Trophoblast cell (in vitro differentiated cells and primary cell): ENCODE measurements around the gene IFNA6.

Source experiments
- DNase-seq, 2 donors: peaks; one replicate each; pipeline ENCODE4 v3.0.0-alpha.2; 2016
- H2AFZ ChIP-seq: 2 replicates; pipeline ENCODE4 v1.6.1; 2013; ENCODE audit warnings: low read length, moderate library complexity, mild to moderate bottlenecking; ENCODE audit not compliant: insufficient read depth, poor library complexity
- H2AK5ac ChIP-seq: 2 replicates; pipeline ENCODE4 v1.6.1; 2013; ENCODE audit warnings: mild to moderate bottlenecking, low read length
- H2BK120ac ChIP-seq: 2 replicates; pipeline ENCODE4 v1.6.1; 2013; ENCODE audit warnings: low read length, mild to moderate bottlenecking, moderate library complexity; ENCODE audit not compliant: insufficient read depth, poor library complexity
- H2BK12ac ChIP-seq: 2 replicates; pipeline ENCODE4 v1.6.1; 2013; ENCODE audit warnings: mild to moderate bottlenecking, low read length, moderate library complexity
- H2BK5ac ChIP-seq: 2 replicates; pipeline ENCODE4 v1.6.1; 2013; ENCODE audit warnings: low read length, low read depth, moderate library complexity, mild to moderate bottlenecking; ENCODE audit not compliant: poor library complexity
- H3K14ac ChIP-seq: 2 replicates; pipeline ENCODE4 v1.6.1; 2013; ENCODE audit warnings: mild to moderate bottlenecking, low read length
- H3K18ac ChIP-seq: 2 replicates; pipeline ENCODE4 v1.6.1; 2013; ENCODE audit warnings: mild to moderate bottlenecking, low read length
- H3K23ac ChIP-seq: 2 replicates; pipeline ENCODE4 v1.6.1; 2013; ENCODE audit warnings: low read length
- H3K27ac ChIP-seq: 2 replicates; pipeline ENCODE4 v1.5.1; 2013; ENCODE audit warnings: low read depth, mild to moderate bottlenecking, inconsistent platforms, low read length, moderate library complexity
- H3K27me3 ChIP-seq: 2 replicates; pipeline ENCODE4 v1.6.1; 2013; ENCODE audit warnings: inconsistent platforms, mild to moderate bottlenecking, low read length, moderate library complexity; ENCODE audit not compliant: insufficient read depth
- H3K36me3 ChIP-seq, 2 experiments: 1 replicate in 1 of 2; 2 replicates in 1 of 2; pipeline ENCODE4 v1.6.1; 2013; ENCODE audit warnings: low read length in 2 of 2, mild to moderate bottlenecking in 2 of 2, moderate library complexity in 1 of 2; ENCODE audit not compliant: insufficient read depth in 2 of 2, control insufficient read depth in 1 of 2
- H3K4ac ChIP-seq: 2 replicates; pipeline ENCODE4 v1.6.1; 2013; ENCODE audit warnings: low read depth, mild to moderate bottlenecking, low read length, moderate library complexity
- H3K4me1 ChIP-seq, 2 experiments: 1 replicate in 1 of 2; 2 replicates in 1 of 2; pipeline ENCODE4 v1.6.1; 2013; ENCODE audit warnings: low read length in 2 of 2, mild to moderate bottlenecking in 2 of 2, moderate library complexity in 1 of 2; ENCODE audit not compliant: insufficient read depth in 2 of 2, control insufficient read depth in 1 of 2
- H3K4me2 ChIP-seq: 2 replicates; pipeline ENCODE4 v1.6.1; 2013; ENCODE audit warnings: inconsistent platforms, mild to moderate bottlenecking, low read length, moderate library complexity
- H3K4me3 ChIP-seq: 2 replicates; pipeline ENCODE4 v1.5.1; 2013; ENCODE audit warnings: mild to moderate bottlenecking, low read depth, low read length, inconsistent platforms
- H3K79me1 ChIP-seq: one replicate; pipeline ENCODE4 v1.6.1; 2013; ENCODE audit warnings: low read length
- H3K79me2 ChIP-seq: 2 replicates; pipeline ENCODE4 v1.6.1; 2013; ENCODE audit warnings: low read length, mild to moderate bottlenecking; ENCODE audit not compliant: control insufficient read depth, insufficient read depth, poor library complexity
- H3K9ac ChIP-seq: 2 replicates; pipeline ENCODE4 v1.6.1; 2013; ENCODE audit warnings: mild to moderate bottlenecking, low read length
- H3K9me3 ChIP-seq: 2 replicates; pipeline ENCODE4 v1.6.1; 2013; ENCODE audit warnings: low read depth, mild to moderate bottlenecking, control low read depth, inconsistent platforms, low read length; ENCODE audit not compliant: insufficient read depth
- H4K12ac ChIP-seq: 2 replicates; pipeline ENCODE4 v1.6.1; 2013; ENCODE audit warnings: low read depth, mild to moderate bottlenecking, low read length, moderate library complexity
- H4K8ac ChIP-seq: 2 replicates; pipeline ENCODE4 v1.6.1; 2013; ENCODE audit warnings: low read depth, mild to moderate bottlenecking, low read length, moderate library complexity
- H4K91ac ChIP-seq: one replicate; pipeline ENCODE4 v1.6.1; 2013; ENCODE audit warnings: low read depth, mild to moderate bottlenecking, low read length, moderate library complexity
- WGBS: extraction: QIAGEN DNeasy Blood & Tissue Kit; methylation state at CpG from one replicate; pipeline ENCODE4 v1.1.7; 2013; ENCODE audit warnings: missing lambda C conversion rate; ENCODE audit not compliant: insufficient read length, insufficient coverage; ENCODE audit errors: extremely low coverage; 5-methylcytosine and 5-hydroxymethylcytosine counted together

Gene IFNA6

GRCh38 chr9:21357479-21358460 lies 7.1 kb upstream of the IFNA6 start:
- Histone ChIP-seq H3K79me1 (peaks cover 6% of the 10 kb centered on the region), H3K14ac (no peak overlapping the region), H2BK5ac (peak overlapping the region; percentile 52), H2BK120ac (peak overlapping the region; percentile 40), H3K23ac (no peak overlapping the region), H3K18ac (no peak overlapping the region), H4K12ac (no peak overlapping the region), H3K27ac (peak overlapping the region; percentile 59), H3K4me1 (peaks cover 3 to 5% of the 10 kb centered on the region in 2 experiments), H4K8ac (no peak overlapping the region), H2BK12ac (peak overlapping the region; percentile 47), H3K4me2 (peak overlapping the region; percentile 37), H3K4me3 (no peak overlapping the region), H3K9me3 (no peaks in the 10 kb centered on the region), H3K4ac (no peak overlapping the region), H2AK5ac (no peak overlapping the region), H4K91ac (peak overlapping the region; percentile 4), H2AFZ (no peak overlapping the region), H3K79me2 (no peaks in the 10 kb centered on the region), H3K9ac (no peak overlapping the region), H3K27me3 (no peaks in the 10 kb centered on the region), H3K36me3 (no peaks in the 10 kb centered on the region)
- no CpG with 5 or more reads among the region's 7 CpGs for whole genome bisulfite sequencing
- DNase-seq: no peak

GRCh38 chr9:21348430-21348970 lies 2.2 kb downstream of the IFNA6 start:
- no peak for DNase-seq
- Histone ChIP-seq H3K27ac (no peak overlapping the region), H3K14ac (no peak overlapping the region), H3K4me2 (no peak overlapping the region), H3K4me3 (no peak overlapping the region), H3K23ac (no peak overlapping the region), H3K9ac (no peak overlapping the region), H3K27me3 (no peaks in the 10 kb centered on the region), H2AFZ (no peak overlapping the region), H3K4me1 (no peaks in the 10 kb centered on the region), H2BK12ac (no peak overlapping the region), H3K9me3 (no peaks in the 10 kb centered on the region), H3K79me2 (no peaks in the 10 kb centered on the region), H3K79me1 (no peaks in the 10 kb centered on the region), H4K91ac (no peak overlapping the region), H2BK120ac (no peak overlapping the region), H3K4ac (no peak overlapping the region), H3K36me3 (no peaks in the 10 kb centered on the region), H2BK5ac (no peak overlapping the region), H4K8ac (no peak overlapping the region), H2AK5ac (no peak overlapping the region), H3K18ac (no peak overlapping the region), H4K12ac (no peak overlapping the region)
- no CpG with 5 or more reads among the region's 3 CpGs for WGBS

GRCh38 chr9:21340735-21341134 lies 10.0 kb downstream of the IFNA6 start:
- no peak overlapping the region for H2AFZ ChIP-seq
- WGBS: no CpG with 5 or more reads among the region's 4 CpGs

GRCh38 chr9:21336457-21336856 lies 14.2 kb downstream of the IFNA6 start:
- no peak overlapping the region for H3K4ac ChIP-seq
- no peak overlapping the region for H2AFZ ChIP-seq
- H2BK12ac ChIP-seq: no peak overlapping the region
- no peaks in the 10 kb centered on the region for H3K9me3 ChIP-seq
- no peak overlapping the region for H3K27ac ChIP-seq
- no peaks in the 10 kb centered on the region for H3K27me3 ChIP-seq
- DNase-seq: no peak
- no peak overlapping the region for H2AK5ac ChIP-seq
- peaks cover 0 to 2% of the 10 kb centered on the region in 2 experiments for H3K36me3 ChIP-seq
- H3K79me2 ChIP-seq: peaks cover 9% of the 10 kb centered on the region
- no peak overlapping the region for H2BK5ac ChIP-seq
- no peak overlapping the region for H4K91ac ChIP-seq
- H3K79me1 ChIP-seq: peaks cover 4% of the 10 kb centered on the region
- no peak overlapping the region for H3K4me2 ChIP-seq
- H2BK120ac ChIP-seq: no peak overlapping the region
- no peak overlapping the region for H4K12ac ChIP-seq
- H3K18ac ChIP-seq: no peak overlapping the region
- no peak overlapping the region for H3K4me3 ChIP-seq
- H4K8ac ChIP-seq: no peak overlapping the region
- peaks cover 0 to 9% of the 10 kb centered on the region in 2 experiments for H3K4me1 ChIP-seq
- no peak overlapping the region for H3K23ac ChIP-seq
- H3K14ac ChIP-seq: no peak overlapping the region
- H3K9ac ChIP-seq: no peak overlapping the region

More at GRCh38 chr9:21340735-21341134, 10.0 kb downstream of the IFNA6 start:
- Histone ChIP-seq H3K4ac (no peak overlapping the region), H3K4me1 (no peaks in the 10 kb centered on the region), H3K4me3 (no peak overlapping the region), H3K79me2 (no peaks in the 10 kb centered on the region), H2AK5ac (no peak overlapping the region), H3K36me3 (no peaks in the 10 kb centered on the region), H3K4me2 (no peak overlapping the region), H4K8ac (no peak overlapping the region), H3K27me3 (no peaks in the 10 kb centered on the region), H3K23ac (no peak overlapping the region), H3K14ac (no peak overlapping the region), H3K79me1 (no peaks in the 10 kb centered on the region), H2BK120ac (no peak overlapping the region), H2BK12ac (no peak overlapping the region), H3K9ac (no peak overlapping the region), H4K91ac (no peak overlapping the region), H3K9me3 (no peaks in the 10 kb centered on the region), H2BK5ac (no peak overlapping the region), H3K27ac (no peak overlapping the region), H3K18ac (no peak overlapping the region), H4K12ac (no peak overlapping the region)
- DNase-seq: no peak
